ENCODE measurements around the gene GPRASP2.

GRCh38 chrX:102715967-102716366 lies 3.7 kb downstream of the GPRASP2 start:
- TF ChIP-seq POLR2A (IDR thresholded peaks at IDR 0.05; ENCODE audit: borderline replicate concordance, extremely low read depth, insufficient read depth, insufficient read length) (no peak), YY1 (IDR thresholded peaks at IDR 0.05; ENCODE audit: extremely low read depth, insufficient replicate concordance, low read depth, low read length) (no peak), CTCF (IDR thresholded peaks at IDR 0.05 in 2 of 3, conservative IDR thresholded peaks at IDR 0.05 in 1 of 3; ENCODE audit: borderline replicate concordance in 1 of 3, insufficient read depth in 1 of 3, low read depth in 2 of 3, low read length in 2 of 3) (no peak), POLR2AphosphoS5 (IDR thresholded peaks at IDR 0.05; ENCODE audit: low read depth, low read length) (no peak), CEBPB (IDR thresholded peaks at IDR 0.05; ENCODE audit: low read depth) (no peak), FOSL1 (IDR thresholded peaks at IDR 0.05; ENCODE audit: low read depth) (no peak), EZH2 (IDR thresholded peaks at IDR 0.05) (no peak), MAX (IDR thresholded peaks at IDR 0.05) (no peak), SRF (IDR thresholded peaks at IDR 0.05; ENCODE audit: low read depth) (no peak), ZNF274 (IDR thresholded peaks at IDR 0.05; ENCODE audit: low read depth, low read length) (no peak), SP1 (IDR thresholded peaks at IDR 0.05; ENCODE audit: low read depth) (no peak)
